ENCODE data around the gene GRAP2. TPM values are rescaled to one million over a fixed set of nuclear protein-coding genes. Genes with fewer than 3 reads are reported as not detected.
"Not testable (repeated sequence)": the region's sequence is repeated elsewhere in the genome, so short reads cannot be mapped to it uniquely, and the experiment has no call there.

GRAP2 gene
- total RNA-seq, 1 donor from 2014 or later = 38.4 TPM

- no peak overlapping the region for H3K27ac Mint-ChIP-seq
- H3K4me1 Mint-ChIP-seq = no peaks in the 10 kb centered on the region
- DNase-seq = no peak
- H3K36me3 Mint-ChIP-seq (ENCODE audit: low read depth) = no peaks in the 10 kb centered on the region
- peaks cover 11% of the 10 kb centered on the region for H3K9me3 Mint-ChIP-seq
- intact Hi-C loops (cut with micrococcal nuclease) = no loop called here
- no peak overlapping the region for H3K4me3 Mint-ChIP-seq
- peaks cover 6% of the 10 kb centered on the region for H3K27me3 Mint-ChIP-seq
Measured at GRCh38 chr22:39880722-39881121, 20.2 kb upstream of the GRAP2 start.

GRCh38 chr22:39883057-39883456 lies 17.8 kb upstream of the GRAP2 start:
- Mint-ChIP-seq H3K27me3 (peaks cover 15% of the 10 kb centered on the region), H3K4me1 (no peaks in the 10 kb centered on the region), H3K4me3 (no peak overlapping the region), H3K36me3 (ENCODE audit: low read depth) (no peaks in the 10 kb centered on the region), H3K27ac (no peak overlapping the region), H3K9me3 (peaks cover 11% of the 10 kb centered on the region)
- no peak for DNase-seq
- intact Hi-C loops (cut with micrococcal nuclease) = no loop called here

- DNase-seq; H3K36me3 Mint-ChIP-seq (ENCODE audit: low read depth); H3K4me3 Mint-ChIP-seq; H3K27ac Mint-ChIP-seq; H3K27me3 Mint-ChIP-seq; H3K9me3 Mint-ChIP-seq; H3K4me1 Mint-ChIP-seq; intact Hi-C loops (cut with micrococcal nuclease): not testable (repeated sequence)
Measured at GRCh38 chr22:39889924-39890323, 11.0 kb upstream of the GRAP2 start.

DNA sequence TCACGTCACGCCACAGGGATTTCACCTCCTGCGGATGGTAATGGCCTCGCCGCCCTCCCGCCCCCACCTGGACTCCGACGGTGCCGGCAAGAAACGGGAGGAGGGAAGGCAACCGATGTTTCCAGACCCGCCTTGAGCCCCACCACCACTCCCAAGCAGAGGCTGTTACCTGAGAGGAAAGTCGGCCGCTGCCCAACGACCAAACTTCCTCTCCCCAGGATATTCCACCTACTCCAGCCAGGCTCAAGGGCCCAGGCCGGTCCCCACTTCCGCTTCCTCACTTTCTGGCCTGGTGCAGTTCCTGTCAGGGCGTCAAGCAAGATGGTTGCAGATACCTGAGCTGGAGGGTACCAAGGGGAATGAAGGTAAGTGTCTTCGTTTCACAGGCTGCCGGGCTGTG lies 7.4 kb upstream of the GRAP2 start, which contains the start of gene ENTHD1:
TSS of gene ENTHD1 (minus strand) at position 235 of the 400 bp plus-strand sequence. CDS start 6,012 bp downstream, outside the sequence.
- H3K9me3 Mint-ChIP-seq = peaks cover 3% of the 10 kb centered on the region
- H3K4me1 Mint-ChIP-seq = peaks cover 7% of the 10 kb centered on the region
- H3K27me3 Mint-ChIP-seq = no peaks in the 10 kb centered on the region
- DNase-seq = no peak
- intact Hi-C loops (cut with micrococcal nuclease) = no loop called here
- H3K4me3 Mint-ChIP-seq = no peak within 1 kb of the TSS
- no peaks in the 10 kb centered on the region for H3K36me3 Mint-ChIP-seq (ENCODE audit: low read depth)
- no peak within 1 kb of the TSS for H3K27ac Mint-ChIP-seq

GRCh38 chr22:39894554-39895092 lies 6.3 kb upstream of the GRAP2 start:
- Mint-ChIP-seq H3K27ac (no peak overlapping the region), H3K27me3 (no peaks in the 10 kb centered on the region), H3K9me3 (peaks cover 3% of the 10 kb centered on the region), H3K4me3 (no peak overlapping the region), H3K36me3 (ENCODE audit: low read depth) (no peaks in the 10 kb centered on the region), H3K4me1 (peaks cover 12% of the 10 kb centered on the region)
- DNase-seq = no peak
- intact Hi-C loops (cut with micrococcal nuclease) = no loop called here

- intact Hi-C loops (cut with micrococcal nuclease) = no loop called here
- no peak overlapping the region for H3K4me3 Mint-ChIP-seq
Measured at GRCh38 chr22:39895682-39896081, 5.2 kb upstream of the GRAP2 start.

GRCh38 chr22:39896313-39896996 lies 4.4 kb upstream of the GRAP2 start:
- peak; percentile 52 for DNase-seq
- intact Hi-C loops (cut with micrococcal nuclease) = no loop called here
- H3K4me3 Mint-ChIP-seq = no peak overlapping the region
- H3K36me3 Mint-ChIP-seq (ENCODE audit: low read depth) = no peaks in the 10 kb centered on the region
- H3K4me1 Mint-ChIP-seq = peaks cover 19% of the 10 kb centered on the region
- no peaks in the 10 kb centered on the region for H3K27me3 Mint-ChIP-seq
- peaks cover 3% of the 10 kb centered on the region for H3K9me3 Mint-ChIP-seq
- H3K27ac Mint-ChIP-seq = no peak overlapping the region

More at GRCh38 chr22:39895682-39896081, 5.2 kb upstream of the GRAP2 start:
- H3K9me3 Mint-ChIP-seq = peaks cover 3% of the 10 kb centered on the region
- no peak overlapping the region for H3K27ac Mint-ChIP-seq
- H3K36me3 Mint-ChIP-seq (ENCODE audit: low read depth) = no peaks in the 10 kb centered on the region
- H3K27me3 Mint-ChIP-seq = no peaks in the 10 kb centered on the region
- no peak for DNase-seq
- peaks cover 18% of the 10 kb centered on the region for H3K4me1 Mint-ChIP-seq

- intact Hi-C loops (cut with micrococcal nuclease) = no loop called here
- Mint-ChIP-seq H3K9me3 (no peaks in the 10 kb centered on the region), H3K27me3 (no peaks in the 10 kb centered on the region), H3K4me3 (no peak overlapping the region), H3K27ac (no peak overlapping the region), H3K36me3 (ENCODE audit: low read depth) (peaks cover 2% of the 10 kb centered on the region), H3K4me1 (peaks cover 16% of the 10 kb centered on the region)
- peak; percentile 53 for DNase-seq
Measured at GRCh38 chr22:39897841-39898240, 3.0 kb upstream of the GRAP2 start.

DNA sequence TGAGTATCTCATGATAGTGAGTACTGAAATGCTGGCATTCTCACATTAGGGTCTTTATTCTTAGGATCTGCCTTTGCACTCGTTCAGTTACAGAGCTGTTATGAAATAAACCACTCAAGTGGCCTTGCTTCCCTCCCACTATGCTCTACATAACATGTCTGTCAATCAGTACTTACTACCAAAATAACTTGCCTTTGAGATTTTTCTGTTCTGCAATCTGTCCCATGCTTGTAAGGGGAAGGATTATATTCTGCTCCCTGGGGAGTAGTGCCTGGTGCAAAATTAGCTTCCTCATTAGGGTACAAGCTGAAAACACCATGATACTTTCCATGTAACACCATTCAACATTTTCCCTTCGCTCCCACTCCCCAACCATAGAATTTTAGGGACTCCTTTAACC lies 1.9 kb upstream of the GRAP2 start:
- Mint-ChIP-seq H3K4me1 (peaks cover 16% of the 10 kb centered on the region), H3K27ac (peak overlapping the region; percentile 42), H3K27me3 (no peaks in the 10 kb centered on the region), H3K9me3 (no peaks in the 10 kb centered on the region), H3K36me3 (ENCODE audit: low read depth) (peaks cover 2% of the 10 kb centered on the region), H3K4me3 (no peak overlapping the region)
- DNase-seq = no peak
- intact Hi-C loops (cut with micrococcal nuclease) = no loop called here

GRCh38 chr22:39901565-39902146 lies 772 bp downstream of the GRAP2 start:
- intact Hi-C loops (cut with micrococcal nuclease) = loop anchor here (1.0 to 10.0 kb wide), 5 partner anchors 9 to 369 kb away; partner anchors contain the start of genes RPS19BP1, TMA7B and TNRC6B
- H3K4me1 Mint-ChIP-seq = peaks cover 30% of the 10 kb centered on the region
- peak overlapping the region; percentile 82 for H3K27ac Mint-ChIP-seq
- H3K4me3 Mint-ChIP-seq = peak overlapping the region; percentile 84
- peak; percentile 60 for DNase-seq
- H3K36me3 Mint-ChIP-seq (ENCODE audit: low read depth) = peaks cover 2% of the 10 kb centered on the region
- H3K9me3 Mint-ChIP-seq = no peaks in the 10 kb centered on the region
- H3K27me3 Mint-ChIP-seq = no peaks in the 10 kb centered on the region

GRCh38 chr22:39904024-39904423 lies 3.1 kb downstream of the GRAP2 start:
- Mint-ChIP-seq H3K4me1 (peaks cover 47% of the 10 kb centered on the region), H3K4me3 (peak overlapping the region; percentile 84), H3K27ac (peak overlapping the region; percentile 91)
- DNase-seq = peak; percentile 62
- intact Hi-C loops (cut with micrococcal nuclease) = loop anchor here (5.0 to 10.0 kb wide), 2 partner anchors 271 to 372 kb away; partner anchors contain the start of genes RPS19BP1 and TNRC6B
- H3K36me3 Mint-ChIP-seq (ENCODE audit: low read depth); H3K9me3 Mint-ChIP-seq; H3K27me3 Mint-ChIP-seq: not testable (repeated sequence)

GRCh38 chr22:39904862-39905261 lies 4.0 kb downstream of the GRAP2 start:
- Mint-ChIP-seq H3K27me3 (no peaks in the 10 kb centered on the region), H3K9me3 (no peaks in the 10 kb centered on the region), H3K36me3 (ENCODE audit: low read depth) (peaks cover 7% of the 10 kb centered on the region), H3K4me1 (peaks cover 52% of the 10 kb centered on the region), H3K27ac (peak overlapping the region; percentile 91), H3K4me3 (peak overlapping the region; percentile 84)
- intact Hi-C loops (cut with micrococcal nuclease) = loop anchor here (5.0 to 10.0 kb wide), 2 partner anchors 270 to 373 kb away; partner anchors contain the start of genes RPS19BP1 and TNRC6B
- peak; percentile 67 for DNase-seq

GRCh38 chr22:39905687-39906086 lies 4.8 kb downstream of the GRAP2 start:
- Mint-ChIP-seq H3K27ac (peak overlapping the region; percentile 91), H3K9me3 (no peaks in the 10 kb centered on the region), H3K27me3 (no peaks in the 10 kb centered on the region), H3K4me1 (peaks cover 55% of the 10 kb centered on the region), H3K4me3 (peak overlapping the region; percentile 84), H3K36me3 (ENCODE audit: low read depth) (peaks cover 7% of the 10 kb centered on the region)
- intact Hi-C loops (cut with micrococcal nuclease) = loop anchor here (1.0 to 10.0 kb wide), 2 partner anchors 15 to 269 kb away; partner anchors contain the start of gene TNRC6B
- DNase-seq = peak; percentile 70

- intact Hi-C loops (cut with micrococcal nuclease) = loop anchor here (1.0 to 10.0 kb wide), 2 partner anchors 14 to 269 kb away; partner anchors contain the start of gene TNRC6B
- Mint-ChIP-seq H3K27me3 (no peaks in the 10 kb centered on the region), H3K4me1 (peaks cover 59% of the 10 kb centered on the region), H3K27ac (peak overlapping the region; percentile 91), H3K9me3 (no peaks in the 10 kb centered on the region), H3K36me3 (ENCODE audit: low read depth) (peaks cover 7% of the 10 kb centered on the region), H3K4me3 (peak overlapping the region; percentile 84)
- no peak for DNase-seq
Measured at GRCh38 chr22:39906207-39906606, 5.3 kb downstream of the GRAP2 start.
